NT2/D1 (cell line): ENCODE data around the gene SLC6A18.

Experiments used
- DNase-seq: peaks from one replicate; pipeline ENCODE4 v3.0.0-alpha.2; 2011; ENCODE audit warnings: low read depth, low spot score
- H3K27me3 ChIP-seq: 2 replicates; pipeline ENCODE4 v1.6.0; 2011; ENCODE audit warnings: mild to moderate bottlenecking; ENCODE audit not compliant: insufficient read length, insufficient read depth
- H3K36me3 ChIP-seq: 2 replicates; pipeline ENCODE4 v1.6.1; 2011; ENCODE audit warnings: mild to moderate bottlenecking, low read length, mixed read lengths; ENCODE audit not compliant: insufficient read depth, insufficient read length
- H3K4me1 ChIP-seq: 2 replicates; pipeline ENCODE4 v1.5.1; 2011; ENCODE audit not compliant: insufficient read depth, insufficient read length
- H3K4me3 ChIP-seq: 2 replicates; pipeline ENCODE4 v1.5.1; 2011; ENCODE audit warnings: low read depth; ENCODE audit not compliant: insufficient read length
- H3K9ac ChIP-seq: 2 replicates; pipeline ENCODE4 v1.6.0; 2011; ENCODE audit warnings: low read depth; ENCODE audit not compliant: insufficient read length
- H3K9me3 ChIP-seq: 2 replicates; pipeline ENCODE4 v1.5.1; 2011; ENCODE audit warnings: mild to moderate bottlenecking, low read length; ENCODE audit not compliant: insufficient read depth
- SUZ12 ChIP-seq: IDR thresholded peaks from 2 replicates; pipeline ENCODE4 v1.6.1; 2011; ENCODE audit not compliant: insufficient read length, insufficient read depth; ENCODE audit errors: extremely low read depth
- YY1 ChIP-seq: IDR thresholded peaks from 2 replicates; pipeline ENCODE4 v1.6.1; 2011; ENCODE audit not compliant: insufficient read length, insufficient read depth
- ZNF274 ChIP-seq: IDR thresholded peaks from 2 replicates; pipeline ENCODE4 v1.6.1; 2011; ENCODE audit warnings: mild to moderate bottlenecking, low read depth, low read length

SLC6A18 gene

DNA sequence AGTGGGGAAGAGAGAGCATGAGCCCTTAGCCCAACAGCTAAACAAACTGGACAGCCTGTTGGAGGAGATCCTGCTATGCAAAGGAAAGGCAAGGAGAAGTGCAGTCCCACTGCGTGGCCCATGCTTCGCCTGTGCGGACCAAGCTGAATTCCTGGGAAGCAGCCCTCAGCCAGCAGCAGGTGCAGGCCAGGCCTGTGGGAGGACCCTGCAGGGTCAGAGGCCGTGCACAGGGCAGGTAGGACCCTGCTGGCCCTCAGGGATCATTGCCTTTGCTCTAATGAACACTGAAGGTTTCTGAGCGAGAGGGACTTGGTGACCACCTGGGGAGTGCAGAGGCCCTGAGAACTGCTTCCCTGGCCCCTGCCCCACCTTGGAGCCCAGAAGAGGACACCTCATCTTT lies 29.7 kb upstream of the SLC6A18 start:
- H3K36me3 ChIP-seq: no peaks in the 10 kb centered on the region
- peaks cover 20% of the 10 kb centered on the region for H3K27me3 ChIP-seq
- H3K4me3 ChIP-seq: no peak overlapping the region
- H3K4me1 ChIP-seq: peaks cover 1% of the 10 kb centered on the region
- H3K9ac ChIP-seq: no peak overlapping the region
- H3K9me3 ChIP-seq: no peaks in the 10 kb centered on the region
- TF ChIP-seq ZNF274: no peak
- TF ChIP-seq YY1: no peak
- no peak for TF ChIP-seq SUZ12
- DNase-seq: no peak

DNA sequence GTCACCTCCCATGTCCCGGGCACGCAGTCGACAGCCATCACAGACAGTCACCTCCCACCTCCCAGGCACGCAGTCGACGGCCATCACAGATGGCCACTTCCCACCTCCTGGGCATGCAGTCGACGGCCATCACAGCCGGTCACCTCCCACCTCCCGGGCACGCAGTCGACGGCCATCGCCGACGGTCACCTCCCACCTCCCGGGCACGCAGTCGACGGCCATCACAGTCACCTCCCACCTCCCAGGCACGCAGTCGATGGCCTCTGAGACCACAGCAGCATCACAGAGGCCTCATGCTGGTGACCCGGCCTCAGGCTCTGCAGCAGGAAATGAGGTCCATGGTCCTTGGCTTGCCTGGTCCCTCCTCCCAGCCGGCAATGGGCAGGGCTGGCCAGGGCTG lies 29.3 kb upstream of the SLC6A18 start:
- H3K9me3 ChIP-seq: no peaks in the 10 kb centered on the region
- peaks cover 20% of the 10 kb centered on the region for H3K27me3 ChIP-seq
- peaks cover 3% of the 10 kb centered on the region for H3K4me1 ChIP-seq
- H3K9ac ChIP-seq: no peak overlapping the region
- TF ChIP-seq SUZ12 (no peak), YY1 (no peak), ZNF274 (no peak)
- DNase-seq: no peak
- no peak overlapping the region for H3K4me3 ChIP-seq
- no peaks in the 10 kb centered on the region for H3K36me3 ChIP-seq

DNA sequence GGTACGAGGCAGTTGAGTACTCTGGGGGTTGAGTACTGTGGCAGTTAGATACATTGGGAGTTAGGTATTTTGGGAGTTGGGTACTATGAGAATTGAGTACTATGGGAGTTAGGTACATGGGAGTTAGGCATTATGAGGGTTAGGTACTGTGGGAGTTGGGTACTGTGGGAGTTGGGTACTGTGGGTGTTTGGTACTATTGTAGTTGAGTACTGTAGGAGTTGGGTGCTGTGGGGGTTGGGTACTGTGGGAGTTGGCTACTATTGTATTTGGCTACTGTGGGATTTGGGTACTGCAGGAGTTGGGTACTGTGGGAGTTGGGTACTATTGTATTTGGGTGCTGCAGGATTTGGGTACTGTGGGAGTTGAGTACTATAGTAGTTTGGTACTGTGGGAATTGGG lies 28.6 kb upstream of the SLC6A18 start:
- Histone ChIP-seq H3K4me1 (peaks cover 3% of the 10 kb centered on the region), H3K9ac (no peak overlapping the region), H3K4me3 (no peak overlapping the region), H3K36me3 (no peaks in the 10 kb centered on the region), H3K27me3 (peaks cover 20% of the 10 kb centered on the region), H3K9me3 (no peaks in the 10 kb centered on the region)
- no peak for DNase-seq
- TF ChIP-seq SUZ12: no peak

DNA sequence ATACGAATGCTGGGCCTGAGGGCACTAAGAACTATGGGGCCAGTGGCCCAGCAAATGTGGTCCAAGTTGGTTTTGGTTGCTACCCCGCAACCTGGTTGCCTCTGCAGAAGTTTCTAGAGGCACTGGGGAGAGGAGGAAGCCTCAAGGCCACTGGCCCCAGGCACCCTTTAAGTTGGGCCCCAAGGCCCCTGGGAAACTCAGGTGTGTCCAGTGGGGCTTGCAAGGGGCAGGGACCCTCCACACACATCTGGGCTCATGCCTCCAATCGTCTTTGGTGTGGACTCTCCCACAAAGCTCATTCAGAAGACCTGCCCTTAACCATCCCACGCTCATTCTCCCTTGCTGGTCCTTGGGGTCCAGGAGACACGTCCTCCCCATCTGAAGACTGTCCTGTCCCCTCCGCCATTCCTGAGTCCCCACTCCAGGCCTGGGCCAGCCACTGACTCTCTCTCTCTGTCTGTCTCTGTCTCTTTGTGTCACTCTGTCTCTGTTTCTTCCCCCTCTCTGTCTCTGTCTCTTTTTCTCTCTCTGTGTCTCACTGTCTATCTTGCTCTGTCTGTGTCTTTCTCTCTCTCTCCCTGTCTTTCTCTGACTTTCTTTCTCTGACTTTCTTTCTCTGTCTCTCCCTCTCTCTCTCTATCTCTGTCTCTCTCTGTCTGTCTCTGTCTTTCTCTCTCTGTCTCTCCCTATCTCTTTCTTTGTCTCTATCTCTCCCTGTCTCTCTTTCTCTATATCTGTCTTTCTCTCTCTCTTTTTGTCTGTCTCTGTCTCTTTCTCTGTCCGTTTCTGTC lies 27.1 kb upstream of the SLC6A18 start:
- Histone ChIP-seq H3K4me3 (no peak overlapping the region), H3K4me1 (peaks cover 8% of the 10 kb centered on the region), H3K27me3 (peaks cover 13% of the 10 kb centered on the region), H3K9me3 (no peaks in the 10 kb centered on the region), H3K36me3 (no peaks in the 10 kb centered on the region), H3K9ac (no peak overlapping the region)
- DNase-seq: no peak
- TF ChIP-seq SUZ12: no peak
- no peak for TF ChIP-seq YY1
- no peak for TF ChIP-seq ZNF274

DNA sequence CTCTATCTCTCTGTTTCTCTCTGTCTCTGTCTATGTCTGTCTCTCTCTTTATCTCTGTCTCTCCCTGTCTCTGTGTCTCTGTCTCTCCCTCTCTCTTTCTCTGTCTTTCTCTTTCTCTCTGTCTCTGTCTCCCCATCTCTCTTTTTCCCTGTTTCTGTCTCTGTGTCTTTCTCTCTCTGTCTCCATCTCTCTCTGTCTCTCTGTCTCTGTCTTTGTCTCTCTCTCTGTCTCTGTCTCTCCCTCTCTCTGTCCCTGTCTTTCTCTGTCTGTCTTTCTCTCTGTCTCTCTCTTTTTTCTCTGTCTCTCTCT lies 25.9 kb upstream of the SLC6A18 start:
- Histone ChIP-seq H3K4me3 (no peak overlapping the region), H3K36me3 (no peaks in the 10 kb centered on the region), H3K4me1 (peaks cover 10% of the 10 kb centered on the region), H3K9ac (no peak overlapping the region), H3K9me3 (no peaks in the 10 kb centered on the region), H3K27me3 (peaks cover 4% of the 10 kb centered on the region)
- no peak for DNase-seq
- TF ChIP-seq SUZ12 (no peak), ZNF274 (no peak), YY1 (no peak)

DNA sequence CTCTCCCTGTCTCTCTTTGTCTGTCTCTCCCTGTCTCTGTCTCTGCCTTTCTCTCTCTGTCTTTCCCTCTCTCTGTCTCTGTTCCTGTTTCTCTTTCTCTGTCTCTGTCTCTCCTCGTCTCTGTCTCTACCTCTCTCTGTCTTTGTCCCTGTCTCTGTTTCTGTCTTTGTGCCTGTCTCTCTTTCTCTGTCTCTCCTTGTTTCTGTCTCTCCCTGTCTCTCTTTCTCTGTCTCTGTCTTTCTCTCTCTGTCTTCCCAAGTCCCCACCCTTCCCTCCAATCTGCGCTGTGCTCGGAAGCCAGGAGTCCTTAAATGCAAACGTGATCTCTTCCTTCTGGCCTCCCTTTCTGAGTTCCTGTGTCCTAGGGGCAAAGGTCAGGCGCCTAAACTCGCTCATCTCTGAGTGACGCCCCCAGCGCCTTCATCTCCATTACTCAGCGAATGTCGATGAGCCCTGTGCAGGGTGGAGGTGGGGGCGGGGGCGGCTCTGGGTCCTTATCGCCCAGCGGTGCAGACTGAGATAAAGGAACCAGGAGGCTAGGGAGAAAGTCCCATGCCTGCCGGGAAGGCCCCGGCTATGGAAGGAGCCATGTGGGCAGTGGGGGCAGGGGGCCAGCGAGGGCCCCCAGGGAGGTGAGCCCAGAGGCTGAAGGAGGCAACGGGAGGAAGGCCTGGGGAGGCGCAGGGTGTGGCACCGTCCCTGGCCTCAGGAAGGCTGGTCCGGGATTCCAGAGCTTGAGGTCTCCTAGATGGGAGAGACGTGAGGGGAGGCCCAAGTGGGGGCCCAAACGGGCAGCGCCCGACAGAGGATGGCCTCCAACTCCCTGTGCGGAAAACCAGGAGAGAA lies 25.3 kb upstream of the SLC6A18 start:
- TF ChIP-seq YY1 (no peak), SUZ12 (no peak), ZNF274 (no peak)
- no peaks in the 10 kb centered on the region for H3K9me3 ChIP-seq
- no peak overlapping the region for H3K9ac ChIP-seq
- H3K4me1 ChIP-seq: peaks cover 10% of the 10 kb centered on the region
- no peak for DNase-seq
- peaks cover 4% of the 10 kb centered on the region for H3K27me3 ChIP-seq
- H3K36me3 ChIP-seq: no peaks in the 10 kb centered on the region
- H3K4me3 ChIP-seq: no peak overlapping the region

DNA sequence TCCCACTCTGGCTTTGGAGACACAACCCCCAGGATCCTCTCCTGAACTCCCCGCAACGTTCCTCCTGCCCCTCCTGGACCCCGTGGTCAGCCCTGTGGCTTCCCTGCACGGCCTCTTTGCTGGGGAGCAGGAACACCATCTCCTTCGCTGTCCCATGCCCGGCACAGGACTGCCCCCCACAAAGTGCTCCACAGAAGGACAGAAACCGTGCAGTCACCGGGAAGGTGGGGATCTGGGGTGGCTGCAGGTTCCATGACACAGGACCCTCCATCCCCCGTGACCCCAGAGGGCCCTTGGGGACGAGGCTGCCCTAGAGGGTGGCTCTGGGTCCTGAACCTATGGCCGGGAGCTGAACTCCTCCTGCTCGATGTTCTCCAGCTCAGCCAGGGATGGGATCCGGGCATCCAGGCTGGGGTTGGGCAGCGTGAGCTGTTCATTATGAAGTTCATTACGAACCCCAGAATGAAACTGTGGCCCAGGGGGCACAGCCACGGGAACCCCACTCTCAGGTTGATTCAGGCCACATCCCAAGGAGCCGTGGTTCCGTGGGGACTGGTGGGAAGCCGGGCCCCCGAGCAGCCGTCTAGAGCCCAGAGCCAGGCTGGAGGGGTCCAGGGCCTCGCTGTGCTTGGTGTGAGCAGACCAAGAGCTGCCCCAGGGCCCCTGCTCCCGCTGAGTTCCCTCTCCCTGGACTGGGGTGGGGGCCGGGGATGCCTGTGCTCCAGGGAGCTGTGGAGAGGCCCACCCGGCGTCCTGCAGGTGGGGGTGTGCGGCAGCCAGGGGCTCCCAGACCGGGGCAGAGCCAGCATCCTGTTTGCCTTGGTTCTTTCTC lies 24.5 kb upstream of the SLC6A18 start:
- H3K4me1 ChIP-seq: peaks cover 10% of the 10 kb centered on the region
- H3K36me3 ChIP-seq: no peaks in the 10 kb centered on the region
- no peak overlapping the region for H3K4me3 ChIP-seq
- H3K27me3 ChIP-seq: peaks cover 4% of the 10 kb centered on the region
- H3K9me3 ChIP-seq: no peaks in the 10 kb centered on the region
- TF ChIP-seq YY1: no peak
- TF ChIP-seq SUZ12: no peak
- no peak for TF ChIP-seq ZNF274
- DNase-seq: no peak
- no peak overlapping the region for H3K9ac ChIP-seq
